CD4-positive, alpha-beta T cell treated with Interleukin-6 at 100 ng/mL for 8 hours (primary cell): Measurements from ENCODE around the gene ARMCX5.

Experiments used
- DNase-seq: peaks from one replicate; pipeline ENCODE4 v3.0.0-alpha.2; 2020; ENCODE audit warnings: mixed read lengths, low spot score

The ARMCX5 gene

DNA sequence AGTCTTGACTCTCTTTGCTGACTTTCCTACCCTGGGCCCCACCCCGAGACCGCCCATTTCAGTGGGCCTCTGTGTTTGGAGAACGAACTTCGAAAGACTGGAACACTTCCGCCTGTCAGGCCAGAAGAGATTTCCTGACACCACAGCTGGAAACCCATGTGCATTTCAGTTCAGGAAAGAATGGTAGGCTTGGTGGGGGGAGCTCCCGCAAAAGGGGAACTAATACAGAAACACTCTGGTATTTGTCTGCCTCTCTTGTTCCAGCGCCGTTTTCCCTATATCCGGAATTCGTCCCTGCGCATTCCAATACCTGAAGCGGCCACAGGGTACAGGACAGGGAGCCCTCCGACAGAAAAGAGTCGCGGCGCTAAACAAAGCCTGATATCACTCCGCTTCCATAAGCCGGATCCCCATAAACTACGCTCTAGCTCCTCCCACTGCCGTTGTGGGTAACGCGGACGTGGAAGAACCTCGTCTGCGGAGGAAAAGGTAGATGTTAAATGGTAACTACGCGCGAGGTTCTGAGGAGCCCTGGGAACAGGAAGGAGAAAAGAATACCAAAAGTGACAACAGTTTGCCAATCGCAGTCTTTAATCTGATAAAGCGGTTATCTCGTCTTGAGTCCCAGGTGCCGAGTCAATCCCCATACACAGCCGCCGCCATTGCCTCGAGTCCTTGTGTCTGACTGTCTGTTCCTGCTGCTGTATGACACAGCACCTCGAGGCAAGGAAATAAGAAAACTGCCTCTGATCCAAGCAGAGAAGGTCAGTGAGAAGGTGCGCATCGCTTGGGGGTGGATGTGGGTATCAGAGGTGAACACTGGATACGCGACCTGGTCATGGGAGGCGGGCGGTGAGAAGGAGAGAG is at the start of gene ARMCX5:
TSS of gene ARMCX5 (plus strand) at position 432 of the 867 bp plus-strand sequence. CDS start 2,627 bp downstream, outside the sequence.
- DNase-seq: peak; percentile 67

DNA sequence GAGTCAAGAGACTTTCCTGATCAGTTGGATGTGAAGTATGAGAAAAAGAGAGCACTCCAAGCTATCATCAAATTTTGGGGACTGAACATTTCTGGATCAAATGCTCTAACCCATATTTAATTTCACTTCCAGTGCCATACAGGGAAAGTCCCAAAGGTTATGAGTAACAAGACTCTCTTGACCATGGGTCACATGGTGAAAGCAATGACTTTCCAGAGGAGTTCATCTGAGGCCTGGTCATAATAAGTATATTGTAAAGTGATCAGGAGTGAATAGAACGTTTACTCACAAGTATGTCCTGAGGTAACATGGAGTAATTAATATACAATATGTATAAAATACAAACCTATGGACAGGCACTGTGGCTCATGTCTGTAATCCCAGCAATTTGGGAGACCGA is 40.7 kb upstream of the ARMCX5 start:
- no peak for DNase-seq

- DNase-seq: no peak
These were observed 38.8 kb upstream of the ARMCX5 start for GRCh38 chrX:102560423-102561068.

GRCh38 chrX:102580891-102581290 is 18.4 kb upstream of the ARMCX5 start:
- DNase-seq: no peak

- DNase-seq: no peak
These were observed 5.9 kb upstream of the ARMCX5 start for GRCh38 chrX:102593367-102593766.

GRCh38 chrX:102599951-102600579 is 750 bp downstream of the ARMCX5 start:
- DNase-seq: no peak

- no peak for DNase-seq
These were observed 5.0 kb downstream of the ARMCX5 start for GRCh38 chrX:102604327-102604726.

GRCh38 chrX:102606115-102606514 is 6.8 kb downstream of the ARMCX5 start:
- DNase-seq: no peak

DNA sequence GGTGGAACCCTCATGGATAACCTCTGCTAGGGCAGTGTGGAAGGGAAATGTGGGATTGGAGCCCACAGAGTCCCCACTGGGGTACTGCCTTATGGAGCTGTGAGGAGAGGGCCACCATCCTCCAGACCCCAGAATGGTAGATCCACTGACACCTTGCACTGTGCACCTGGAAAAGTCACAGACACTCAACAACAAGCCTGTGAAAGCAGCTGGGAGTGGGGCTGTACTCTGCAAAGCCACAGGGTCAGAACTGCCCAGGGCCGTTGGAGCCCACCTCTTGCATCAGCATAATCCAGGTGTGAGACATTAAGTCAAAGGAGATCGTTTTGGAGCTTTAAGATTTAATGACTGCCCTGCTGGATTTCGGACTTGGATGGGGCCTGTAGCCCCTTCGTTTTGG is 11.6 kb downstream of the ARMCX5 start:
- DNase-seq: no peak

GRCh38 chrX:102624105-102624504 is 24.8 kb downstream of the ARMCX5 start:
- DNase-seq: no peak

- DNase-seq: no peak
These were observed 28.3 kb downstream of the ARMCX5 start for GRCh38 chrX:102627640-102628039.

- DNase-seq: no peak
These were observed 38.2 kb downstream of the ARMCX5 start for GRCh38 chrX:102637561-102637960.

DNA sequence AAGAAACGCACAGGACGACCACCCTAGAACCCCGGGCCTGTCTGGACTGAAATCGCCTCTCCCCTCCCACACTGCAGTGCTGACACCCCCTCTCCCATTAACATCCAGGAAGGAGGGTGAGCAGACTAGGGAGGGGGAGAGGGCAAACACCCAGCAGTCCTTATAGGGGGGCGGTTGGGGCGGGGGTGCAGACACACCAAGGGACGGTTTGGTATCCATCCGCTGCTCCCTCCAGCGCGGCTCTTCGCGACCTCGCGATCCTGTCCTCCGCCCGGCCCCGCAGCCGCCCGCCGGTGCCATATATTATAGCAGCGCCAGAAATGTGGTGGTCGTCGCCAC is 51.6 kb downstream of the ARMCX5 start:
- no peak for DNase-seq

DNA sequence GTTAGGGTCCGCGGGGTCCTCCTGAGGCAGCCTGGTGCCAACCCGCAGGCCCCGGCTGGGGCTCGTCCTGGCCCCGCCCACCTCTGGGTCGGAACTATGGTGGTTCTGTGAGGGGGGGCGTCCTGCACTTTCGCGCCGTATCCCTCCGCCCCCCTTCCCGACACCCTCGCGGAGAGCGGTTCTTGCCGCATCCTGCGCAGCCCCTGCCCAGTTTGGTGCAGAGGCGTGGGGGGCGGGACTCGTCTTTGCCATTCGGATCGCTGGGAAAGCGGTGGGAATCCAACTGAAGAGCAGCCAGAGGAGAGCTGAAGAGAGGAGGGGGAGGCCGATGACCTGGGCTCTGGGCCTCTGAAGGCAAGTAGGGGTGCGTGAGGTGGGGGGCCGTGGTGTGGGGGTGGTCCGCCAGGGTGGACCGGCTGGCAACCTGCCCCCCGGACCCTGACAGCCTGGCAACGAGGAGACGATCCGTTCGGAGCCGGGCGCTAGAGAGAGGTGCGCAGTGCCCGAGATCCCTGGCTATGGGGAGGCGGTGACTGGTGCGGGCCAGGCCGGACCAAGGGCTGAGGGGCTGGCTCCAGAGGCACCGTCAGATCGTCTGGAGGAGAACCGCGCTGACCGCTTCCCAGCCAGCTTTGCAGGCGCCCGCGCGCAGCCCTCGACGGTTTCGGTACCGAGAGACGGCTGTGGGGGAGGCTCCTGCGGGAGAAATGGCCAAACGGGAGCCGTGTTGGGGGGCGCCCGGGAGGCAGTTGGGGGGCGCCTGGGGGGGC is 52.1 kb downstream of the ARMCX5 start, which contains the start of gene GPRASP1:
TSS of gene GPRASP1 (plus strand) at position 242 of the 770 bp plus-strand sequence. CDS start 2,431 bp downstream, outside the sequence.
- peak; percentile 64 for DNase-seq

- DNase-seq: peak; percentile 59
These were observed 52.8 kb downstream of the ARMCX5 start for GRCh38 chrX:102652031-102652688.
